Measurements from ENCODE around the gene TPCN1.

DNA sequence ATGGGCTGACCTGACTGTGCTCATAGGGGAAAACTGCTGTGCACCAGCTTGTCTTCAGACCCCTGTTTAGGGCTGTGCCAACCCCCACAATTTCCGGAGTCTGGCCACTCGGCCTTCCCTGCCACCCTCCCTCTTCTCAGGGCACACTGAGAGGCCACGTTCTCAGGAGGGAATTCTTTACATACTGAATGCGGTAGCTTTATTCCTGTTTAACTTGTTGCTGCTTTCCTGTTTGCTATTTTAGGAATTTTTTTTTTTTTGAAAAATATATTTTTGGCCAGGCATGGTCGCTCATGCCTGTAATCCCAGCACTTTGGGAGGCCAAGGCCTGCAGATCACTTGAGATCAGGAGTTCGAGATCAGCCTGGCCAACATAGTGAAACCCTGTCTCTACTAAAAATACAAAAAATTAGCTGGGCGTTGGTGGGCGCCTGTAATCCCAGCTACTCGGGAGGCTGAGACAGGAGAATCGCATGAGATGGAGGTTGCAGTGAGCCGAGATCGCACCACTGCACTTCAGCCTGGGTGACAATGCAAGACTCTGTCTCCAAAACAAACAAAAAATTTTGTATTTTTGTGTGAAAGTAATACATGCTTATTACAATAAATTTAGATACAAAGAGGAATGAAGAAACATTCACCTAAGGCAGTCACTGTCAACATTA, 39.5 kb downstream of the TPCN1 start:
- TF ChIP-seq CTCF (IDR thresholded peaks at IDR 0.05) = no peak
- TF ChIP-seq POLR2A (IDR thresholded peaks at IDR 0.05) = no peak
